ENCODE results near the gene ATP5F1E.

DNA sequence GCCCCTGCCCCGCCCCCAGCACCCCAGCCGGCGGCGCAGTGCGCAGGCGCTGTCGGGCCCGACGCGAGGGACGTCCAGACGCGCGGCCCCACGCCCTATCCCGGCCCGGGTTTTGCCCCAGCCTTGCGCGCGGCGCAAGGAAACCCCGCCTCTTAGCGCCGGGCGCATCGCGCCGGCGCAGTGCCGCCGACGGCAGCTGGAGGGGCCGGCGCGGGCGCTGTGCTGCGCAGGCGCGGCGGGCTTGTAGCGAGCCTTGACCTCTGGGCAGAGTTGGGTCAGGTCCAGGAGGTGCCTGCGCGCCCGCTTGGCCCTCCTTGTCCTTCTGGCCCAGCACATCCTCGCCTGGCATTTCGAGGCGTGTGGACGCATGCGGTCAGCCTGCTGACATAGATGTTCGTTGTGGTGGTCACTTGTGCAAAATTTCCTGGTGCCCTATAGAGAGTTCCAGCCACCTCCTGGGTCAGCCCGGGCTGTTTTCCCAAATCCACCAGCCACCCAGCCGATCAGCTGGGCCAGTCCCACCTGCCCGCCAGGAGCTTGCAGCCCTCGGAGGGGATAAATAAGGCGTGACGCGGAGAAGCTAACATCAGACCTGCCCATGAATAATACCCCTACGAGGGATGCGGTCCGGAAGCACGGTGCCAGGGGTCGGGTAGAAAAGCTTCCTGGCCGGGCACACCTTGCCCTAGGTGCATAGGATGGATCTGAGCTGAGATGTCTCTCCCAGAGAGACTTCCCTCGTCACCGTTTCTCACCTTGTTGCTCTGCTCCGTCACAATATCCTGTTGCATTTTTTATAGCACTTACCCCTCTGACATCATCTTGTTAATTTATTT is 10.9 kb upstream of the ATP5F1E start:
- TF ChIP-seq POLR2AphosphoS5 (IDR thresholded peaks at IDR 0.05; ENCODE audit: low read depth, low read length) = peak; percentile 14; the same call in 1 of the 2 replicates
- TF ChIP-seq POLR2A (IDR thresholded peaks at IDR 0.05; ENCODE audit: low read depth, low read length) = no peak
- TF ChIP-seq POU2F2 (IDR thresholded peaks at IDR 0.05; ENCODE audit: low read depth, low read length) = no peak

Data from GM12891 (cell line).